ENCODE measurements around the gene ITPR1.

GRCh38 chr3:4517093-4517492, 23.9 kb downstream of the ITPR1 start:
- TF ChIP-seq EZH2 (IDR thresholded peaks at IDR 0.05) (no peak), POLR2AphosphoS5 (IDR thresholded peaks at IDR 0.05; ENCODE audit: borderline replicate concordance, low read depth, low read length) (no peak)

Data from SK-N-MC (cell line).